ENCODE measurements around the gene TRAF3IP3. TPM values are rescaled to one million over a fixed set of nuclear protein-coding genes. Genes with fewer than 3 reads are reported as not detected.
A peak's percentile ranks its signal among the peaks of the same experiment; 100 is the strongest.

The TRAF3IP3 gene
- total RNA-seq, 6 experiments from 2014 or later: 0.95 to 7.7 (median 1.6) TPM

- peak; percentile 48 to 67 (median 50) for ATAC-seq
Observed at GRCh38 chr1:209742409-209743144, 13.3 kb upstream of the TRAF3IP3 start.

GRCh38 chr1:209743145-209743482, 12.7 kb upstream of the TRAF3IP3 start:
- no peaks in the 10 kb centered on the region for H3K9me3 ChIP-seq
- DNase-seq (peak; percentile 68 to 77 (median 68)), ATAC-seq (peak; percentile 1 to 36 (median 19))
- H3K27ac ChIP-seq: peak overlapping the region in 2 of 3 donors; percentile 60 to 81
- peaks cover 0 to 29% (median 6%) of the 10 kb centered on the region in 4 donors for H3K4me1 ChIP-seq
- intact Hi-C loops (cut with DNase I): loop anchor here in 1 of 2 donors (10.0 kb wide), 1 partner anchor 48 kb away; no protein-coding TSS in a partner anchor
- H3K27me3 ChIP-seq: no peaks in the 10 kb centered on the region
- no peaks in the 10 kb centered on the region for H3K36me3 ChIP-seq
- peak; percentile 18 for TF ChIP-seq POLR2A (IDR thresholded peaks at IDR 0.05)
- no peak for TF ChIP-seq CTCF (IDR thresholded peaks at IDR 0.05)
- 0% methylated on average over 1 of the region's 2 CpGs for WGBS (ENCODE audit: insufficient coverage, low coverage, low lambda C conversion rate, missing lambda C conversion rate)
- no peak overlapping the region for H3K4me3 ChIP-seq

More at GRCh38 chr1:209742409-209743144, 13.3 kb upstream of the TRAF3IP3 start:
- intact Hi-C loops (cut with DNase I): loop anchor here in 1 of 2 donors (10.0 kb wide), 1 partner anchor 48 kb away; no protein-coding TSS in a partner anchor
- Histone ChIP-seq H3K4me3 (no peak overlapping the region), H3K27ac (peak overlapping the region; percentile 37 to 81 (median 60)), H3K9me3 (no peaks in the 10 kb centered on the region), H3K4me1 (peaks cover 0 to 27% (median 6%) of the 10 kb centered on the region in 4 donors), H3K36me3 (no peaks in the 10 kb centered on the region), H3K27me3 (no peaks in the 10 kb centered on the region)
- no peak for DNase-seq
- TF ChIP-seq POLR2A (IDR thresholded peaks at IDR 0.05): no peak
- no peak for TF ChIP-seq CTCF (IDR thresholded peaks at IDR 0.05)
- WGBS (ENCODE audit: insufficient coverage, low coverage, low lambda C conversion rate, missing lambda C conversion rate): 32% methylated on average over 7 of the region's 8 CpGs

- Histone ChIP-seq H3K9me3 (no peaks in the 10 kb centered on the region), H3K4me1 (peaks cover 0 to 39% (median 3%) of the 10 kb centered on the region in 4 donors), H3K36me3 (no peaks in the 10 kb centered on the region), H3K27me3 (no peaks in the 10 kb centered on the region), H3K4me3 (no peak overlapping the region), H3K27ac (no peak overlapping the region)
- no peak for DNase-seq
- ATAC-seq: no peak
- intact Hi-C loops (cut with DNase I): loop anchor here (5.0 to 10.0 kb wide), 2 partner anchors 52 to 54 kb away; no protein-coding TSS in a partner anchor
- TF ChIP-seq POLR2A (IDR thresholded peaks at IDR 0.05) (no peak), CTCF (IDR thresholded peaks at IDR 0.05) (no peak)
- 67% methylated on average over 4 of the region's 4 CpGs for WGBS (ENCODE audit: insufficient coverage, low coverage, low lambda C conversion rate, missing lambda C conversion rate)
Observed at GRCh38 chr1:209746451-209747165, 9.2 kb upstream of the TRAF3IP3 start.

- 9% methylated on average over 6 of the region's 37 CpGs for WGBS (ENCODE audit: insufficient coverage, low coverage, low lambda C conversion rate, missing lambda C conversion rate)
- H3K27me3 ChIP-seq: no peaks in the 10 kb centered on the region
- peaks cover 0 to 28% (median 2%) of the 10 kb centered on the region in 4 donors for H3K4me1 ChIP-seq
- H3K27ac ChIP-seq: peak overlapping the region in 2 of 3 donors; percentile 49 to 64
- peak; percentile 95 to 98 (median 98) for DNase-seq
- peak overlapping the region in 1 of 3 donors; percentile 6 for H3K4me3 ChIP-seq
- no peaks in the 10 kb centered on the region for H3K9me3 ChIP-seq
- TF ChIP-seq POLR2A (IDR thresholded peaks at IDR 0.05) (no peak), CTCF (IDR thresholded peaks at IDR 0.05) (peak in 3 of 4 donors; percentile 93 to 99 (median 97))
- H3K36me3 ChIP-seq: no peaks in the 10 kb centered on the region
- intact Hi-C loops (cut with DNase I): loop anchor here (5.0 to 10.0 kb wide), 2 partner anchors 53 to 55 kb away; no protein-coding TSS in a partner anchor
- ATAC-seq: peak; percentile 96 to 99 (median 98)
Observed at GRCh38 chr1:209747580-209748262, 8.1 kb upstream of the TRAF3IP3 start.

Data from right lobe of liver (tissue), 6 donors.